Coronary artery (tissue), 2 donors: ENCODE data around the gene SLC6A12.

Experiments
- DNase-seq: peaks from one replicate; pipeline ENCODE4 v3.0.0-alpha.2; 2017; ENCODE audit warnings: low spot score
- H3K27ac ChIP-seq, 2 donors: fragments of 200-600 bp; sonication (generic); one replicate each; pipeline ENCODE4 v1.5.1; 2016 to 2019
- H3K4me3 ChIP-seq: fragments of 200-600 bp; sonication (generic); 2 replicates; pipeline ENCODE4 v1.5.1; 2016; ENCODE audit warnings: mild to moderate bottlenecking, moderate library complexity
- TF ChIP-seq, protein P1 (sequence below): fragments of 200-600 bp; sonication (generic); IDR thresholded peaks from one replicate; pipeline ENCODE4 v1.5.1; 2019; ENCODE audit warnings: antibody characterized with exemption

Gene SLC6A12

DNA sequence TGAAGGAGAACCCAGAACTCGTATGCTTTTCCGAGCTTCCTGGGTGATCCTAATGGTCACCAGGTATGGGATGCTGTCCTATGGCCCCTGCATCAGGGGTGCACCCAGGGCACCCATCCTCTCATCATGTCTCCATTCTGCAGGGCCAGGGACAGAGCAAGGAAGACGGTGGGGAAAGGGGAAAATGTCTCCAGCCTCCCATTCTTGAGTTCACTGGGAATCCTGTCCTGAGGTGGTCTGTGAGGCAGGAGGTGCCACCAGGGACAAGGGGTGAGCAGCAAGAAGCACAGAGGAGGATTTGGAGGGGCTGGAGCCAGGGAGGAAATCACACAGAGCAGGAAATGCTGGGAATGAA, 14.9 kb upstream of the SLC6A12 start:
- no peak for DNase-seq
- Histone ChIP-seq H3K4me3 (no peak overlapping the region), H3K27ac (no peak overlapping the region)
- TF ChIP-seq, protein P1, sequence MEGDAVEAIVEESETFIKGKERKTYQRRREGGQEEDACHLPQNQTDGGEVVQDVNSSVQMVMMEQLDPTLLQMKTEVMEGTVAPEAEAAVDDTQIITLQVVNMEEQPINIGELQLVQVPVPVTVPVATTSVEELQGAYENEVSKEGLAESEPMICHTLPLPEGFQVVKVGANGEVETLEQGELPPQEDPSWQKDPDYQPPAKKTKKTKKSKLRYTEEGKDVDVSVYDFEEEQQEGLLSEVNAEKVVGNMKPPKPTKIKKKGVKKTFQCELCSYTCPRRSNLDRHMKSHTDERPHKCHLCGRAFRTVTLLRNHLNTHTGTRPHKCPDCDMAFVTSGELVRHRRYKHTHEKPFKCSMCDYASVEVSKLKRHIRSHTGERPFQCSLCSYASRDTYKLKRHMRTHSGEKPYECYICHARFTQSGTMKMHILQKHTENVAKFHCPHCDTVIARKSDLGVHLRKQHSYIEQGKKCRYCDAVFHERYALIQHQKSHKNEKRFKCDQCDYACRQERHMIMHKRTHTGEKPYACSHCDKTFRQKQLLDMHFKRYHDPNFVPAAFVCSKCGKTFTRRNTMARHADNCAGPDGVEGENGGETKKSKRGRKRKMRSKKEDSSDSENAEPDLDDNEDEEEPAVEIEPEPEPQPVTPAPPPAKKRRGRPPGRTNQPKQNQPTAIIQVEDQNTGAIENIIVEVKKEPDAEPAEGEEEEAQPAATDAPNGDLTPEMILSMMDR: no peak

DNA sequence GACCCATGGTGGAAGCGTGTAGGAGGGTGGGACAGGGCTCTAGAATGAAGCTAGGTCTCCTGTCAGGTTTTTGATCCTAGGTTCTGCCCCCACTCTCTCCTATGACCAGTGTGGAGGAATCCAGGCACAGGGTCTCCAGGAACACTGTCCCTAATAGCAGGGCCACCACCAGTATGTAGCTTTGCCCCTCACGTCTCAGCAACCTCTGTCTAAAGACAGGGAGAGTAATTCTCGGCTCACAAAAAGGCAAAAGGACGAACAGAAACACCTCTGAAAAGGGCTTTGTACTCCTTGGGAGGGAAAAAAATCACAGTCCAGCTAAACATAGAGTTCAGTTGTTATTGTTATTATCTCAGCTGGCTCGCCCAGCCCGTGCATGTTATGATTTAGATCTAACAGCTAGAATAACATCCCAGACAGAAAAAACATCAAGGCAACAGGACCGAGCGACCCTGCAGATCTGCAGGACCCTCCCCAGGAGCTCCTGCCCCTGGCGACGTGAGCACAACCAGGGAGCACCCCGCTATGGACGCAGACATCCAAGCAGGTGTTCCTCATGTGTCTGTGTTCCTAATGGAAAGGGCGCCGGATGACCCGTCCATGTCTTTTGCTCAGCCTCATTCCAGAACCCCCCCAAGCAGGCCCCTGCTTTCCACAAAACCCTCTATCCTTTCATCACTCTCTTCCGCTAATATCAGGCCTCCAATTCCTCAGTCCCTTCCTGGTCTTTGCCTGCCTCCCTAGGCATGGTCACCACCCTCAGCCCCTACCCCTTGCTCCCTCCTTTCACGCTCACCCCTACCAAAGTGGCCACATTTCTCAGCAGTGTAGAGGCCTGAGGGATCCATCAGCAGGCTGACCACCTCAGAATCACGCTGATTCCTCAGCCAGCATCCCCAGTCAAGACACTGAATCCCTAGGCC, 14.2 kb upstream of the SLC6A12 start:
- peak; percentile 62 for DNase-seq
- no peak overlapping the region for H3K27ac ChIP-seq
- TF ChIP-seq, protein P1: no peak
- H3K4me3 ChIP-seq: no peak overlapping the region

DNA sequence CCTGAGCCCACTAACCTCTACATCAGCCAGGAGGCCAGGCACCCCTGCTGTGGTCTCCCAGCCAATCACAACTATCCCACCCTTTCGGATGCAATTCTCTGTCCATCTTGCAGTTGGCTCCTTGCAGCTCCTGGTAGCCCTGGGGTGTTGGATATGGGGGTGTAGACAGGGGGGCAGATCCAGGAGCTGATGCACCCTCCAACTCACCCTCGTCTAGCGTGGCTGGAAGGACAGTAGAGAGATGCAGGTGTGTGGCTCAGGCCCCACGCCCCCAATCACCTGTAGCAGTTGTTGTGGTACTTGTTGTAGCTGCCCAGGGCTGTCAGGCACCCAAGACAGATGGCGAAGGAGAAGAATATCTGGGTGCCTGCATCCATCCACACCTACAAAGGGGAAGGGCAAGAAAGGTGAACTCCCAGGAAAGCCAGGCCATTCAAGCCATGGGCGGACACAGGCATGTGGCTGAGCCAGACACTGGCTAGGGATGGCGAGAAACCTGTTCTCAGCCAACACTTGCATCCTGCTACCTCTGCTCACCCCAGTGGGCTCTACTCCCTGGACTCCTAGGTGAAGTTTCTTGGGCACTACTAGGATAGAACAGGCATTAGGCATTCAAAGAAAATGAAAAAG, 13.4 kb upstream of the SLC6A12 start:
- H3K4me3 ChIP-seq: no peak overlapping the region
- DNase-seq: peak; percentile 52
- TF ChIP-seq, protein P1: no peak
- H3K27ac ChIP-seq: no peak overlapping the region

DNA sequence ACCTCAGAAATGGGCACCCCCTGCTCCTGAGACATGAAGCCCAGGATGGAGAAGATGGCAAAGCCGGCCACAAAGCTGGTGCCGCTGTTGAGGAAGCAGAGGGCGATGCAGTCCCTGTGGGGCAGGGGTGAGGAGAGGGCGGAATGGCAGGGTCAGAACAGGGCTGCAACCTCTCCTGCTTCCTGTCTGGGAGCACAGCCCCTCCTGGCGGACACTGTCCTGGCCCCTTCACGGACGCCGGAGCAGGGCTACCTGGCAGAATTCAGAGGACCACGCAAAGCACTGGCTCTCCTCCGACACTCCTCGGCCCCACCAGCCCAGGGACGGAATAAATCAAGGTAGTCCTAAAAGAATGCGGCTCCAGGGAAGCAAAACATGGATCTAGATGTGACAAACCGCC, 12.4 kb upstream of the SLC6A12 start:
- Histone ChIP-seq H3K4me3 (no peak overlapping the region), H3K27ac (no peak overlapping the region)
- TF ChIP-seq, protein P1: no peak
- DNase-seq: peak; percentile 68

DNA sequence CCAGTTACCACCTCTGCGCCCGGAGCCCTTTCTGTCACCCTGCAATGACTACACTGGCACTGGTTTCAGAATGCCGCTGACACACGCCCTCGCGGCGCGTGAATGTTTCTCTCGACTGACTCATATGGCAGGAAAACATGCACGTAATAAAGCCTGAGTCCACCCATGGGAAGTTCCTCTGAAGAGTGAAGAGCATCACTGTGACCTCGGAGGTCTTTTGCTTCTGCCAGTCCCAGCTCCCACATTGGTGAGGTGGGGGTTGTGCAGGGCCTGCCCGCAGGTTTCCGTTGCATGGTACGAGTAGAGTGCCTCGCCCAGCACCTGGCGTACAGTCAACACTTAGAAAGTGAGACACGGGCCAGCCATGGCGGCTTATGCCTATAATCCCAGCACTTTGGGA, 11.1 kb upstream of the SLC6A12 start:
- peak; percentile 54 for DNase-seq
- TF ChIP-seq, protein P1: no peak
- Histone ChIP-seq H3K27ac (no peak overlapping the region), H3K4me3 (no peak overlapping the region)

DNA sequence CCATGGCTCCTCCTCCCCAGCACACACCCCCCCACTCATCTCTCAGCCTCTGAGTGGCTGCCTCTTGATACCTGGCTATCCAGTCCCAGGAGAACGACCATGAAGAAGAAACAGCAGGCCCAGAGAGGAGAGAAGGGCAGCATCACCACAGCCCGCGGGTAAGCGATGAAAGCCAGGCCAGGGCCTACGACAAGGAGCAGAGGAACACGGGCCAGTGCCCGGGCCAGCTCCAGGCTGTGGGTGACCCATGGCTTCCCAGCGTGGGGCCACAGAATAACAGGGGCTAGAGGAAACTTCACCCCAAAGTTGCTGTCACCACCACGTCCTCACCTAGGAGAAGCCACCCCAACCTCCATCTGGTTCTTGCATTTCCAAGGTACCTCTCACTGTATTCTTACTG, 10.4 kb upstream of the SLC6A12 start:
- TF ChIP-seq, protein P1: no peak
- peak; percentile 52 for DNase-seq
- Histone ChIP-seq H3K27ac (no peak overlapping the region), H3K4me3 (no peak overlapping the region)

DNA sequence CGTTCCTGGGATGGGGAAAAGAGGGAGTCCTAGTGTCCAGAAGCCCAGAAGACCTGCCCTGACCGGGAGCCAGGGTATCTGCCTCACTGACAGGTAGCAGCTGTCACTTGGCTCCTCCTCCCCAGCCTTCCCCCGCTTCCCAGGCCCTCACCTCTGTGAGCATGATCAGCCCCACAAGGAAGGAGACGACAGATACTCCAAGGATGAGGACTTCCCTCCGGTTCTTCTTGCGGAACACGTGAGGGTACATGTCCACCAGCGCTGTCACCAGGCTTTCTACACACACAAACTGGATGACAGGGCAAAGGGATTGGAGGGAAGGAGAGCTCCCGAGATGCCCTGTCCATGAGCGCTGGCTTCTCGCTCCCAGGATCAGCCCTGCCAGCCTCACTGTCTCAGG, 9.9 kb upstream of the SLC6A12 start:
- TF ChIP-seq, protein P1: no peak
- H3K27ac ChIP-seq: no peak overlapping the region
- DNase-seq: peak; percentile 47
- H3K4me3 ChIP-seq: no peak overlapping the region
